ENCODE data around the gene NDFIP1.

DNA sequence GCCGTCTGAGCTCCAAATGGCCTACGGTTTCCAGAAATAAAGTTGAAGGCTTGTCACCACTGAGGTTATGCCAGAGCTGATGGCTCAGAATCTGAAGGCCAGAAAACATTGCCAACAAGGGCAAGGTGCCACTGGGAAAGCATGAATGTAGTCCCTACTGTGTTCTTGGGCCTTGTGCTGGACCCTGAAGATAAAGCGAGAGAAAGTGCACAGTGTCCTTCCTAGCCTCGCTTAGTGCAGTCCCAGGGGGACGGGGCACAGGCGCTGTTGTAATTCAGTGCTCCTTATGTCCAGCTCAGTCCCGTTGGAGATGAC, 84.5 kb downstream of the NDFIP1 start:
- TF ChIP-seq, protein P1, sequence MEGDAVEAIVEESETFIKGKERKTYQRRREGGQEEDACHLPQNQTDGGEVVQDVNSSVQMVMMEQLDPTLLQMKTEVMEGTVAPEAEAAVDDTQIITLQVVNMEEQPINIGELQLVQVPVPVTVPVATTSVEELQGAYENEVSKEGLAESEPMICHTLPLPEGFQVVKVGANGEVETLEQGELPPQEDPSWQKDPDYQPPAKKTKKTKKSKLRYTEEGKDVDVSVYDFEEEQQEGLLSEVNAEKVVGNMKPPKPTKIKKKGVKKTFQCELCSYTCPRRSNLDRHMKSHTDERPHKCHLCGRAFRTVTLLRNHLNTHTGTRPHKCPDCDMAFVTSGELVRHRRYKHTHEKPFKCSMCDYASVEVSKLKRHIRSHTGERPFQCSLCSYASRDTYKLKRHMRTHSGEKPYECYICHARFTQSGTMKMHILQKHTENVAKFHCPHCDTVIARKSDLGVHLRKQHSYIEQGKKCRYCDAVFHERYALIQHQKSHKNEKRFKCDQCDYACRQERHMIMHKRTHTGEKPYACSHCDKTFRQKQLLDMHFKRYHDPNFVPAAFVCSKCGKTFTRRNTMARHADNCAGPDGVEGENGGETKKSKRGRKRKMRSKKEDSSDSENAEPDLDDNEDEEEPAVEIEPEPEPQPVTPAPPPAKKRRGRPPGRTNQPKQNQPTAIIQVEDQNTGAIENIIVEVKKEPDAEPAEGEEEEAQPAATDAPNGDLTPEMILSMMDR (conservative IDR thresholded peaks at IDR 0.05) = no peak
- no peak for TF ChIP-seq EZH2 (IDR thresholded peaks at IDR 0.05; ENCODE audit: low read depth)
